ENCODE data around the gene TBC1D22A.

The TBC1D22A gene

GRCh38 chr22:46883092-46883910 is 120.9 kb downstream of the TBC1D22A start (continued):
- TF ChIP-seq GLIS3 (CRISPR knock-in tag; IDR thresholded peaks at IDR 0.05): no peak
- no peak for TF ChIP-seq ESRRG (CRISPR knock-in tag; IDR thresholded peaks at IDR 0.05)
- no peak for TF ChIP-seq ISL1 (CRISPR knock-in tag; IDR thresholded peaks at IDR 0.05)
- no peak for TF ChIP-seq RARB (CRISPR knock-in tag; IDR thresholded peaks at IDR 0.05)
- TF ChIP-seq OSR1 (CRISPR knock-in tag; IDR thresholded peaks at IDR 0.05): no peak
- TF ChIP-seq CSRNP3 (CRISPR knock-in tag; IDR thresholded peaks at IDR 0.05): no peak
- TF ChIP-seq TCF4 (CRISPR knock-in tag; IDR thresholded peaks at IDR 0.05; ENCODE audit: borderline replicate concordance): no peak

GRCh38 chr22:46884365-46884764 is 121.9 kb downstream of the TBC1D22A start:
- TF ChIP-seq ZFP3 (CRISPR knock-in tag; IDR thresholded peaks at IDR 0.05) (no peak), CSDC2 (CRISPR knock-in tag; IDR thresholded peaks at IDR 0.05) (no peak), GLIS3 (CRISPR knock-in tag; IDR thresholded peaks at IDR 0.05) (no peak), PATZ1 (CRISPR knock-in tag; IDR thresholded peaks at IDR 0.05; ENCODE audit: borderline replicate concordance) (no peak), CSRNP3 (CRISPR knock-in tag; IDR thresholded peaks at IDR 0.05) (no peak), ZFP30 (CRISPR knock-in tag; IDR thresholded peaks at IDR 0.05) (no peak), ZNF565 (CRISPR knock-in tag; conservative IDR thresholded peaks at IDR 0.05; ENCODE audit: low read depth) (no peak), ESRRG (CRISPR knock-in tag; IDR thresholded peaks at IDR 0.05) (no peak), ISL1 (CRISPR knock-in tag; IDR thresholded peaks at IDR 0.05) (no peak), RARB (CRISPR knock-in tag; IDR thresholded peaks at IDR 0.05) (no peak), PPARA (CRISPR knock-in tag; IDR thresholded peaks at IDR 0.05; ENCODE audit: borderline replicate concordance) (no peak), ARNTL (CRISPR knock-in tag; IDR thresholded peaks at IDR 0.05; ENCODE audit: borderline replicate concordance, low read depth) (no peak), ZC3H10 (CRISPR knock-in tag; IDR thresholded peaks at IDR 0.05) (no peak), CREB5 (CRISPR knock-in tag; IDR thresholded peaks at IDR 0.05; ENCODE audit: low read depth) (no peak), SNAI2 (CRISPR knock-in tag; IDR thresholded peaks at IDR 0.05) (no peak), BACH2 (CRISPR knock-in tag; IDR thresholded peaks at IDR 0.05; ENCODE audit: borderline replicate concordance) (no peak), ZNF70 (CRISPR knock-in tag; IDR thresholded peaks at IDR 0.05) (no peak), POU6F1 (CRISPR knock-in tag; IDR thresholded peaks at IDR 0.05; ENCODE audit: borderline replicate concordance, low read depth) (no peak), OSR1 (CRISPR knock-in tag; IDR thresholded peaks at IDR 0.05) (no peak)
- no peak for ATAC-seq

GRCh38 chr22:46887978-46888377 is 125.5 kb downstream of the TBC1D22A start:
- no peak for ATAC-seq
- TF ChIP-seq PATZ1 (CRISPR knock-in tag; IDR thresholded peaks at IDR 0.05; ENCODE audit: borderline replicate concordance) (no peak), ISL1 (CRISPR knock-in tag; IDR thresholded peaks at IDR 0.05) (no peak), BACH2 (CRISPR knock-in tag; IDR thresholded peaks at IDR 0.05; ENCODE audit: borderline replicate concordance) (no peak), TOX (CRISPR knock-in tag; IDR thresholded peaks at IDR 0.05; ENCODE audit: borderline replicate concordance) (no peak), POU6F1 (CRISPR knock-in tag; IDR thresholded peaks at IDR 0.05; ENCODE audit: borderline replicate concordance, low read depth) (no peak), TSHZ2 (CRISPR knock-in tag; IDR thresholded peaks at IDR 0.05) (no peak)
